HCT116 (cell line): ENCODE results near the gene MX2. TPM values are rescaled to one million over a fixed set of nuclear protein-coding genes. Genes with fewer than 3 reads are reported as not detected.

ENCODE experiments used
- ATAC-seq: fragments of 200-7000 bp; cut with Tn5 transposase; 2 replicates; pipeline ENCODE4 v1.9.1; 2020; ENCODE audit warnings: mild to moderate bottlenecking, moderate library complexity
- BruUV-seq: library from RNA; stranded (reverse); fragments of 400-500 nt; replicated peaks from 2 replicates; lab custom pipeline; 2021; lab: Mats Ljungman, UMichigan
- CTCF ChIA-PET: fragments of 300-600 bp; sonication (Branson Sonifier 250); formaldehyde crosslinking; loops from one replicate; lab custom pipeline; 2021; ENCODE audit warnings: antibody characterized with exemption; lab: Charles Lee
- POLR2A ChIA-PET: fragments of 300-600, 350-600 bp; sonication (Branson Sonifier 250); formaldehyde crosslinking; loops from one replicate; lab custom pipeline; 2021; ENCODE audit warnings: antibody characterized with exemption; lab: Charles Lee
- RAD21 ChIA-PET, 2 experiments: fragments of 300-600 bp; sonication (Branson Sonifier 250); formaldehyde crosslinking; loops; one replicate each; lab custom pipeline; 2023; ENCODE audit warnings: low total read pairs in 2 of 2; ENCODE audit not compliant: uncharacterized antibody in 2 of 2, unreplicated experiment in 2 of 2, low non-redundant PET in 1 of 2; lab: Charles Lee
- DNase-seq: peaks from one replicate; pipeline ENCODE4 v3.0.0-alpha.2; 2010; ENCODE audit warnings: low read depth, low spot score
- H2AFZ ChIP-seq: fragments of 200-600 bp; shearing (Covaris generic), sonication (generic); 2 replicates; pipeline ENCODE4 v1.6.1; 2017; ENCODE audit warnings: low read depth, mixed run types, mixed read lengths, antibody characterized with exemption, low read length; ENCODE audit not compliant: poor library complexity, severe bottlenecking
- H3K27ac ChIP-seq: 2 replicates; pipeline ENCODE4 v1.5.1; 2012; ENCODE audit warnings: low read depth, low read length
- H3K27me3 ChIP-seq: fragments of 200-600 bp; sonication (generic); 2 replicates; pipeline ENCODE4 v1.6.1; 2016; ENCODE audit warnings: mixed run types, low read length, mixed read lengths; ENCODE audit not compliant: insufficient read depth
- H3K36me3 ChIP-seq, 2 experiments: fragments of 200-500 bp in 1 of 2; fragments of 200-600 bp in 1 of 2; sonication (Bioruptor generic) in 1 of 2; sonication (generic) in 1 of 2; 2 replicates each; pipeline versions ENCODE4 v1.5.1 to v1.6.1; 2014 to 2016; ENCODE audit warnings: low read length in 2 of 2, inconsistent platforms in 1 of 2, mixed read lengths in 1 of 2, mixed run types in 1 of 2; ENCODE audit not compliant: insufficient read depth in 2 of 2, control insufficient read depth in 1 of 2
- H3K4me1 ChIP-seq, 2 experiments: fragments of 200-600 bp in 1 of 2; sonication (generic) in 1 of 2; 2 replicates each; pipeline versions ENCODE4 v1.5.1 to v1.6.1; 2012 to 2017; ENCODE audit warnings: low read length in 2 of 2, inconsistent platforms in 1 of 2, mild to moderate bottlenecking in 1 of 2, mixed read lengths in 1 of 2, mixed run types in 1 of 2, moderate library complexity in 1 of 2; ENCODE audit not compliant: insufficient read depth in 2 of 2, control insufficient read depth in 1 of 2
- H3K4me2 ChIP-seq: fragments of 200-600 bp; sonication (generic); 2 replicates; pipeline ENCODE4 v1.6.1; 2017; ENCODE audit warnings: mixed run types, low read length, mixed read lengths
- H3K4me3 ChIP-seq, 2 experiments: fragments of 200-600 bp in 1 of 2; sonication (generic) in 1 of 2; replicated peaks in 1 of 2; 2 replicates each; pipeline ENCODE4 v1.5.1; 2011 to 2016; ENCODE audit warnings: low read length in 2 of 2, control low read depth in 1 of 2, low read depth in 1 of 2, mild to moderate bottlenecking in 1 of 2, mixed read lengths in 1 of 2, mixed run types in 1 of 2
- H3K79me2 ChIP-seq: fragments of 200-600 bp; sonication (generic); 2 replicates; pipeline ENCODE4 v1.6.1; 2017; ENCODE audit warnings: mild to moderate bottlenecking, mixed run types, low read length, moderate library complexity, mixed read lengths; ENCODE audit not compliant: insufficient read depth
- H3K9ac ChIP-seq: fragments of 200-600 bp; sonication (generic); 2 replicates; pipeline ENCODE4 v1.6.1; 2016; ENCODE audit warnings: low read length, mixed read lengths
- H3K9me2 ChIP-seq: fragments of 200-600 bp; sonication (generic), shearing (Covaris generic); 2 replicates; pipeline ENCODE4 v1.6.1; 2017; ENCODE audit warnings: mixed run types, mild to moderate bottlenecking, moderate library complexity; ENCODE audit not compliant: insufficient read depth
- H3K9me3 ChIP-seq, 2 experiments: fragments of 200-500 bp in 1 of 2; fragments of 200-600 bp in 1 of 2; sonication (Bioruptor generic) in 1 of 2; sonication (generic) in 1 of 2; 2 replicates each; pipeline ENCODE4 v1.6.1; 2014 to 2017; ENCODE audit warnings: low read length in 2 of 2, mixed read lengths in 2 of 2, inconsistent platforms in 1 of 2, low read depth in 1 of 2, mild to moderate bottlenecking in 1 of 2, mixed run types in 1 of 2, moderate library complexity in 1 of 2; ENCODE audit not compliant: control insufficient read depth in 1 of 2, insufficient read depth in 1 of 2
- H4K20me1 ChIP-seq: fragments of 200-600 bp; sonication (generic), shearing (Covaris generic); 2 replicates; pipeline ENCODE4 v1.6.1; 2017; ENCODE audit warnings: mixed run types, mild to moderate bottlenecking, moderate library complexity; ENCODE audit not compliant: insufficient read depth
- CEBPB ChIP-seq: IDR thresholded peaks from 2 replicates; pipeline ENCODE4 v1.6.1; 2012; ENCODE audit warnings: low read depth
- EZH2 ChIP-seq: fragments of 200-600 bp; sonication (generic); IDR thresholded peaks from 2 replicates; pipeline ENCODE4 v1.6.1; 2017; ENCODE audit warnings: antibody characterized with exemption, mixed run types
- TCF7L2 ChIP-seq: IDR thresholded peaks from 2 replicates; pipeline ENCODE4 v1.7.0; 2011; ENCODE audit warnings: borderline replicate concordance, inconsistent platforms; ENCODE audit not compliant: insufficient read depth, insufficient read length; ENCODE audit errors: extremely low read depth
- YY1 ChIP-seq: IDR thresholded peaks from 2 replicates; pipeline ENCODE4 v1.6.1; 2011; ENCODE audit warnings: low read length, low read depth, moderate library complexity, mild to moderate bottlenecking; ENCODE audit not compliant: insufficient replicate concordance; ENCODE audit errors: extremely low read depth
- intact Hi-C: fragments of 100-400 bp; cut with micrococcal nuclease; formaldehyde crosslinking; loops from 2 replicates; pipeline ENCODE4 v1.10.0; 2022
- total RNA-seq: library from RNA; stranded (reverse); gene quantifications from one replicate; pipeline ENCODE4 v1.2.1, GENCODE V29; 2021; ENCODE audit not compliant: unreplicated experiment

The MX2 gene
- total RNA-seq, 1 experiment from 2014 or later: 0.22 TPM

GRCh38 chr21:41328660-41329607 is 32.9 kb upstream of the MX2 start:
- Histone ChIP-seq H3K27ac (no peak overlapping the region), H3K27me3 (no peaks in the 10 kb centered on the region), H3K79me2 (no peaks in the 10 kb centered on the region), H3K36me3 (no peaks in the 10 kb centered on the region)
- no peak for TF ChIP-seq EZH2
- TF ChIP-seq, all 23 proteins: peak for 0
- Histone ChIP-seq H4K20me1 (no peaks in the 10 kb centered on the region), H3K4me3 (no peak overlapping the region), H3K9me3 (no peaks in the 10 kb centered on the region), H3K4me2 (no peak overlapping the region), H3K9me2 (no peaks in the 10 kb centered on the region), H3K9ac (no peak overlapping the region), H3K4me1 (no peaks in the 10 kb centered on the region), H2AFZ (no peak overlapping the region)
- POLR2A ChIA-PET: no interaction called here
- intact Hi-C loops: no loop called here
- BruUV-seq: no TSS peak
- CTCF ChIA-PET: no interaction called here
- no peak for ATAC-seq
- RAD21 ChIA-PET: no interaction called here
- no peak for DNase-seq

- H3K9me2 ChIP-seq: no peaks in the 10 kb centered on the region
- no peaks in the 10 kb centered on the region for H4K20me1 ChIP-seq
- no peak overlapping the region for H3K9ac ChIP-seq
- no peak for DNase-seq
- ChIA-PET POLR2A (no interaction called here), CTCF (no interaction called here), RAD21 (no interaction called here)
- TF ChIP-seq TCF7L2 (no peak), YY1 (no peak), CEBPB (no peak)
- no peak overlapping the region for H3K27ac ChIP-seq
- H3K79me2 ChIP-seq: no peaks in the 10 kb centered on the region
- H3K4me1 ChIP-seq: no peaks in the 10 kb centered on the region
- no peaks in the 10 kb centered on the region for H3K9me3 ChIP-seq
- H3K4me2 ChIP-seq: no peak overlapping the region
- BruUV-seq: no TSS peak
- no peak overlapping the region for H3K4me3 ChIP-seq
- intact Hi-C loops: no loop called here
- no peaks in the 10 kb centered on the region for H3K27me3 ChIP-seq
- no peak for ATAC-seq
- H3K36me3 ChIP-seq: no peaks in the 10 kb centered on the region
- no peak overlapping the region for H2AFZ ChIP-seq
Observed at GRCh38 chr21:41333752-41334151, 28.1 kb upstream of the MX2 start.
